ENCODE measurements around the gene ZC3H14. TPM values are rescaled to one million over a fixed set of nuclear protein-coding genes. Genes with fewer than 3 reads are reported as not detected.

The ZC3H14 gene
- total RNA-seq, 1 donor from 2014 or later = 92.7 TPM

DNA sequence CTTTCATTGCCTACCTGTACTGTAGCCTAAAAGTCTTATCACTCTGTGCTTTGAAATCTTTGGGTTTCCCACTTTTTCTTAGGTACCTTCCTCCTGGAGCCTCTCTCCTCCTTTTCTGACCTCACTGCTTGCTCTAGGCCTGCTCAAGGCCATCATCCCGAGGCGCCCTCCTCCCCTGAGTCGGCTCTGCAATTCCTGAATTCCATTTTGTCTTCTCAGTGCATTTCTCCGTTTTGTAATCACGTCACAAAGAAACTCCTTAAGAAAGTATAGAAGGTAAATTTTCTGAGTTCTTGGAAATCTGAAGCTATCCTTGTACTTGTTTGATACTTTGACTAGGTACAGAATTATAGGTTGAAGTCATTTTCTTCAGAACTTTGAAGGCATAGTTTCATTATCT is 25.2 kb downstream of the ZC3H14 start:
- Mint-ChIP-seq H3K4me1 (no peaks in the 10 kb centered on the region), H3K27ac (ENCODE audit: unreplicated experiment) (no peak overlapping the region), H3K9me3 (no peaks in the 10 kb centered on the region)

GRCh38 chr14:88590173-88590572 is 27.3 kb downstream of the ZC3H14 start:
- H3K27ac Mint-ChIP-seq (ENCODE audit: unreplicated experiment) = peak overlapping the region; percentile 47
- no peaks in the 10 kb centered on the region for H3K9me3 Mint-ChIP-seq
- H3K27me3 Mint-ChIP-seq (ENCODE audit: low read depth) = no peaks in the 10 kb centered on the region
- no peak for TF ChIP-seq CTCF (conservative IDR thresholded peaks at IDR 0.05)
- H3K4me3 Mint-ChIP-seq = no peak overlapping the region
- peaks cover 19% of the 10 kb centered on the region for H3K36me3 Mint-ChIP-seq (ENCODE audit: low read depth)
- no peaks in the 10 kb centered on the region for H3K4me1 Mint-ChIP-seq
- DNase-seq (ENCODE audit: low read depth, low spot score) = no peak

More for the DNA sequence above, 25.2 kb downstream of the ZC3H14 start:
- peaks cover 19% of the 10 kb centered on the region for H3K36me3 Mint-ChIP-seq (ENCODE audit: low read depth)
- no peak for TF ChIP-seq CTCF (conservative IDR thresholded peaks at IDR 0.05)
- no peak overlapping the region for H3K4me3 Mint-ChIP-seq
- DNase-seq (ENCODE audit: low read depth, low spot score) = no peak
- no peaks in the 10 kb centered on the region for H3K27me3 Mint-ChIP-seq (ENCODE audit: low read depth)

DNA sequence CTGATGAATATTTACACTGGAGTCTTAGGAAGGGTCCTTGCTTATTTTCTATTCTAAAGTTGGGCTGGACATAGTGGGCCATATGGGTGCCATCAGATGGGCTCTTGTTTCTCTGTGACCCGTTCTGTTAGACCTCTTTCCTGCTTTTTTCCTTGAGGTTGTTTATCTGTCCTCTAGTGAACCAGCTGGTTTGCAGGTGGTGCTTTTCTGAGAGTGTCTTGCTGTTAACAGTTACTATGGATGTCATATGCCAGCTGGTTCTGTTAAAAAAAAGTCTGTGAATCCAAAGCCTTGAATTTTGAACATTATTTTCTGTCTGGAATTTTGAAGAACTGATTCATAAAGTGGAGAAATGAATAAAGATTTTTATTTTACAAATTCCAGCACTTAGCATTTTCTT is 29.2 kb downstream of the ZC3H14 start:
- no peak for TF ChIP-seq CTCF (conservative IDR thresholded peaks at IDR 0.05)
- no peak overlapping the region for H3K27ac Mint-ChIP-seq (ENCODE audit: unreplicated experiment)
- no peak for DNase-seq (ENCODE audit: low read depth, low spot score)
- H3K9me3 Mint-ChIP-seq = no peaks in the 10 kb centered on the region
- H3K27me3 Mint-ChIP-seq (ENCODE audit: low read depth) = no peaks in the 10 kb centered on the region
- peaks cover 19% of the 10 kb centered on the region for H3K36me3 Mint-ChIP-seq (ENCODE audit: low read depth)
- H3K4me3 Mint-ChIP-seq = no peak overlapping the region
- no peaks in the 10 kb centered on the region for H3K4me1 Mint-ChIP-seq

DNA sequence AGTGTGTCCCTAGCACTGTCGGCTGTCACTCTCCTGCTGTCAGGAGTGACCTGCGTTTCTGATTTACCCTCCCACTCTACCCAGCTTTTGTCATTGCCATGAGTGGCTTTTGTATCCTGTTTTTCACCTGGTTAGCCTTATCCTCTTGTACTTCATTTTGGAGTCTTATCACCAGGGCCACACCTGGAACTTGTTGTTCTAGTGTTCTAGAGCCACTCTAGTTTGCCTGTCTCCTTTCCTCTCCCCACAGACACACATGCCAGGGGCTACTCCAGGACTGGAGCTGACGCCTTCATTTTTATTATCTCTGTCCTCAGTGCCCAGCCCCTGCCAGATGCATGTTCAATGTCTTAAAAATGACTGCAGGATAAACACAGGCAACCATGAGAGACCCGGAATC is 34.2 kb downstream of the ZC3H14 start:
- Mint-ChIP-seq H3K4me3 (no peak overlapping the region), H3K36me3 (ENCODE audit: low read depth) (peaks cover 14% of the 10 kb centered on the region), H3K27ac (ENCODE audit: unreplicated experiment) (no peak overlapping the region), H3K4me1 (no peaks in the 10 kb centered on the region), H3K27me3 (ENCODE audit: low read depth) (no peaks in the 10 kb centered on the region), H3K9me3 (no peaks in the 10 kb centered on the region)
- no peak for DNase-seq (ENCODE audit: low read depth, low spot score)
- no peak for TF ChIP-seq CTCF (conservative IDR thresholded peaks at IDR 0.05)

GRCh38 chr14:88597601-88598000 is 34.8 kb downstream of the ZC3H14 start:
- peak overlapping the region; percentile 44 for H3K27ac Mint-ChIP-seq (ENCODE audit: unreplicated experiment)
- no peaks in the 10 kb centered on the region for H3K9me3 Mint-ChIP-seq
- H3K4me1 Mint-ChIP-seq = no peaks in the 10 kb centered on the region
- no peak for DNase-seq (ENCODE audit: low read depth, low spot score)
- H3K36me3 Mint-ChIP-seq (ENCODE audit: low read depth) = peaks cover 17% of the 10 kb centered on the region
- no peak overlapping the region for H3K4me3 Mint-ChIP-seq
- H3K27me3 Mint-ChIP-seq (ENCODE audit: low read depth) = no peaks in the 10 kb centered on the region
- no peak for TF ChIP-seq CTCF (conservative IDR thresholded peaks at IDR 0.05)
